ENCODE measurements around the gene CDH15. TPM values are rescaled to one million over a fixed set of nuclear protein-coding genes. Genes with fewer than 3 reads are reported as not detected.

CDH15 gene
- not detected for polyA plus RNA-seq

- Mint-ChIP-seq H3K9me3 (no peaks in the 10 kb centered on the region), H3K4me3 (peak within 1 kb of the TSS; percentile 65 to 75 (median 73)), H3K27ac (peak within 1 kb of the TSS in 3 of 6 donors; percentile 38 to 69 (median 45)), H3K36me3 (no peaks in the 10 kb centered on the region), H3K4me1 (peaks cover 8 to 10% of the 10 kb centered on the region in 2 donors), H3K27me3 (ENCODE audit: low read depth in 3 of 3) (peaks cover 0 to 3% (median 2%) of the 10 kb centered on the region in 3 donors)
- DNase-seq, result peak; percentile 73 to 80 (median 80)
Measured at GRCh38 chr16:89171216-89172170, at the start of gene CDH15. CDH15 (plus strand) TSS chr16:89171748; CDS start chr16:89171832, 84 bp downstream.

GRCh38 chr16:89122322-89122851 is 49.2 kb upstream of the CDH15 start:
- H3K27me3 Mint-ChIP-seq (ENCODE audit: low read depth in 3 of 3), result peaks cover 0 to 2% (median 0%) of the 10 kb centered on the region in 3 donors
- no peak overlapping the region for H3K27ac Mint-ChIP-seq
- H3K4me1 Mint-ChIP-seq, result peaks cover 15 to 17% of the 10 kb centered on the region in 2 donors
- no peaks in the 10 kb centered on the region for H3K9me3 Mint-ChIP-seq
- peaks cover 4 to 20% (median 10%) of the 10 kb centered on the region in 3 donors for H3K36me3 Mint-ChIP-seq
- DNase-seq, result no peak
- H3K4me3 Mint-ChIP-seq, result no peak overlapping the region

GRCh38 chr16:89123001-89123830 is 48.3 kb upstream of the CDH15 start:
- peak overlapping the region in 1 of 6 donors; percentile 64 for H3K27ac Mint-ChIP-seq
- peaks cover 8 to 13% of the 10 kb centered on the region in 2 donors for H3K4me1 Mint-ChIP-seq
- H3K9me3 Mint-ChIP-seq, result no peaks in the 10 kb centered on the region
- no peak overlapping the region for H3K4me3 Mint-ChIP-seq
- H3K27me3 Mint-ChIP-seq (ENCODE audit: low read depth in 3 of 3), result no peaks in the 10 kb centered on the region
- DNase-seq, result no peak
- H3K36me3 Mint-ChIP-seq, result peaks cover 4 to 15% (median 10%) of the 10 kb centered on the region in 3 donors

- no peak for DNase-seq
- Mint-ChIP-seq H3K9me3 (no peaks in the 10 kb centered on the region), H3K4me3 (no peak overlapping the region), H3K27ac (peak overlapping the region in 1 of 6 donors; percentile 34), H3K36me3 (peaks cover 4 to 14% (median 10%) of the 10 kb centered on the region in 3 donors), H3K27me3 (ENCODE audit: low read depth in 3 of 3) (no peaks in the 10 kb centered on the region), H3K4me1 (peaks cover 7 to 9% of the 10 kb centered on the region in 2 donors)
Measured at GRCh38 chr16:89123831-89124100, 47.8 kb upstream of the CDH15 start.

GRCh38 chr16:89129378-89129777 is 42.2 kb upstream of the CDH15 start:
- Mint-ChIP-seq H3K9me3 (no peaks in the 10 kb centered on the region), H3K4me3 (no peak overlapping the region), H3K36me3 (peaks cover 19 to 35% (median 24%) of the 10 kb centered on the region in 3 donors), H3K4me1 (peaks cover 10 to 24% of the 10 kb centered on the region in 2 donors), H3K27ac (peak overlapping the region in 2 of 6 donors; percentile 55 to 63), H3K27me3 (ENCODE audit: low read depth in 3 of 3) (peaks cover 0 to 3% (median 0%) of the 10 kb centered on the region in 3 donors)
- no peak for DNase-seq

- H3K27ac Mint-ChIP-seq, result peak overlapping the region in 1 of 6 donors; percentile 19
Measured at GRCh38 chr16:89130448-89130847, 41.1 kb upstream of the CDH15 start.

GRCh38 chr16:89131783-89132182 is 39.8 kb upstream of the CDH15 start:
- Mint-ChIP-seq H3K4me3 (no peak overlapping the region), H3K27me3 (ENCODE audit: low read depth in 3 of 3) (peaks cover 0 to 5% (median 0%) of the 10 kb centered on the region in 3 donors), H3K9me3 (no peaks in the 10 kb centered on the region), H3K27ac (peak overlapping the region in 3 of 6 donors; percentile 12 to 40 (median 23)), H3K36me3 (peaks cover 15 to 36% (median 17%) of the 10 kb centered on the region in 3 donors), H3K4me1 (peaks cover 15 to 42% of the 10 kb centered on the region in 2 donors)
- DNase-seq, result no peak

More at GRCh38 chr16:89130448-89130847, 41.1 kb upstream of the CDH15 start:
- Mint-ChIP-seq H3K27me3 (ENCODE audit: low read depth in 3 of 3) (peaks cover 0 to 5% (median 0%) of the 10 kb centered on the region in 3 donors), H3K4me3 (no peak overlapping the region), H3K4me1 (peaks cover 12 to 34% of the 10 kb centered on the region in 2 donors), H3K9me3 (no peaks in the 10 kb centered on the region), H3K36me3 (peaks cover 19 to 38% (median 23%) of the 10 kb centered on the region in 3 donors)
- DNase-seq, result no peak

- Mint-ChIP-seq H3K4me3 (no peak overlapping the region), H3K9me3 (no peaks in the 10 kb centered on the region), H3K4me1 (peaks cover 15 to 42% of the 10 kb centered on the region in 2 donors), H3K27me3 (ENCODE audit: low read depth in 3 of 3) (peaks cover 0 to 5% (median 0%) of the 10 kb centered on the region in 3 donors), H3K27ac (no peak overlapping the region), H3K36me3 (peaks cover 15 to 36% (median 17%) of the 10 kb centered on the region in 3 donors)
- no peak for DNase-seq
Measured at GRCh38 chr16:89132194-89133005, 39.1 kb upstream of the CDH15 start.

- peak; percentile 34 to 65 (median 63) for DNase-seq
- no peaks in the 10 kb centered on the region for H3K9me3 Mint-ChIP-seq
- peak overlapping the region in 5 of 6 donors; percentile 36 to 80 (median 76) for H3K27ac Mint-ChIP-seq
- peaks cover 0 to 5% (median 0%) of the 10 kb centered on the region in 3 donors for H3K27me3 Mint-ChIP-seq (ENCODE audit: low read depth in 3 of 3)
- H3K36me3 Mint-ChIP-seq, result peaks cover 15 to 36% (median 17%) of the 10 kb centered on the region in 3 donors
- H3K4me3 Mint-ChIP-seq, result peak overlapping the region in 4 of 5 donors; percentile 2 to 42 (median 19)
- H3K4me1 Mint-ChIP-seq, result peaks cover 15 to 39% of the 10 kb centered on the region in 2 donors
Measured at GRCh38 chr16:89133457-89134127, 38.0 kb upstream of the CDH15 start.

- DNase-seq, result no peak
- Mint-ChIP-seq H3K27ac (peak overlapping the region in 4 of 6 donors; percentile 16 to 74 (median 31)), H3K9me3 (no peaks in the 10 kb centered on the region), H3K36me3 (peaks cover 11 to 29% (median 12%) of the 10 kb centered on the region in 3 donors), H3K4me1 (peaks cover 15 to 32% of the 10 kb centered on the region in 2 donors), H3K27me3 (ENCODE audit: low read depth in 3 of 3) (peaks cover 0 to 5% (median 0%) of the 10 kb centered on the region in 3 donors), H3K4me3 (peak overlapping the region in 1 of 5 donors; percentile 20)
Measured at GRCh38 chr16:89134269-89134668, 37.3 kb upstream of the CDH15 start.

- peaks cover 0 to 5% (median 0%) of the 10 kb centered on the region in 3 donors for H3K27me3 Mint-ChIP-seq (ENCODE audit: low read depth in 3 of 3)
- no peaks in the 10 kb centered on the region for H3K9me3 Mint-ChIP-seq
- no peak for DNase-seq
- no peak overlapping the region for H3K4me3 Mint-ChIP-seq
- no peak overlapping the region for H3K27ac Mint-ChIP-seq
- peaks cover 6 to 24% (median 8%) of the 10 kb centered on the region in 3 donors for H3K36me3 Mint-ChIP-seq
- H3K4me1 Mint-ChIP-seq, result peaks cover 15 to 26% of the 10 kb centered on the region in 2 donors
Measured at GRCh38 chr16:89135166-89135565, 36.4 kb upstream of the CDH15 start.

Data from immature natural killer cell (primary cell).